SK-N-SH (cell line): ENCODE results near the gene CTXND1. TPM values are rescaled to one million over a fixed set of nuclear protein-coding genes. Genes with fewer than 3 reads are reported as not detected.

Experiments
- CTCF ChIA-PET: fragments of 300-600, 350-600 bp; formaldehyde crosslinking; extraction: SDS; loops from one replicate; lab custom pipeline; 2021; lab: Yijun Ruan, JAX
- POLR2A ChIA-PET: fragments of 350-600 bp; sonication (Branson Sonifier 250); formaldehyde crosslinking; extraction: SDS; loops from one replicate; lab custom pipeline; 2020; ENCODE audit warnings: antibody characterized with exemption, inconsistent platforms; lab: Yijun Ruan, JAX
- DNase-seq: peaks from one replicate; pipeline ENCODE4 v3.0.0; 2012
- H2AFZ ChIP-seq: fragments of 200-600 bp; sonication (generic); 2 replicates; pipeline ENCODE4 v1.8.1; 2016; ENCODE audit warnings: antibody characterized with exemption, mild to moderate bottlenecking, low read depth
- H3F3A ChIP-seq: fragments of 200-600 bp; sonication (generic); replicated peaks from 2 replicates; pipeline ENCODE3; 2016; ENCODE audit warnings: antibody characterized with exemption, mild to moderate bottlenecking; ENCODE audit not compliant: insufficient read depth
- H3K27ac ChIP-seq, 2 experiments: fragments of 200-500 bp in 1 of 2; fragments of 200-600 bp in 1 of 2; sonication (Bioruptor generic) in 1 of 2; sonication (generic), shearing (Covaris generic) in 1 of 2; 2 replicates each; pipeline versions ENCODE4 v1.5.1 to v1.6.1; 2014 to 2016; ENCODE audit warnings: low read depth in 2 of 2, inconsistent platforms in 1 of 2, low read length in 1 of 2, mild to moderate bottlenecking in 1 of 2, mixed read lengths in 1 of 2
- H3K27me3 ChIP-seq: fragments of 200-600 bp; sonication (generic), shearing (Covaris generic); 2 replicates; pipeline ENCODE4 v1.6.1; 2016; ENCODE audit warnings: mixed run types; ENCODE audit not compliant: insufficient read depth
- H3K36me3 ChIP-seq, 2 experiments: fragments of 200-500 bp in 1 of 2; fragments of 200-600 bp in 1 of 2; sonication (Bioruptor generic) in 1 of 2; sonication (generic) in 1 of 2; replicated peaks in 1 of 2; 2 replicates each; pipeline versions ENCODE3 to v1.5.1; 2014 to 2016; ENCODE audit warnings: low read length in 1 of 2, mild to moderate bottlenecking in 1 of 2; ENCODE audit not compliant: insufficient read depth in 2 of 2, control insufficient read depth in 1 of 2
- H3K4me1 ChIP-seq, 2 experiments: fragments of 200-500 bp in 1 of 2; fragments of 200-600 bp in 1 of 2; sonication (Bioruptor generic) in 1 of 2; sonication (generic), shearing (Covaris generic) in 1 of 2; 2 replicates each; pipeline versions ENCODE4 v1.5.1 to v1.6.1; 2014 to 2016; ENCODE audit warnings: low read depth in 1 of 2, low read length in 1 of 2, mixed run types in 1 of 2; ENCODE audit not compliant: insufficient read depth in 2 of 2, control insufficient read depth in 1 of 2
- H3K4me2 ChIP-seq: fragments of 200-600 bp; sonication (generic), shearing (Covaris generic); 2 replicates; pipeline ENCODE4 v1.6.1; 2017; ENCODE audit warnings: mixed run types
- H3K4me3 ChIP-seq, 2 experiments: fragments of 200-500 bp in 1 of 2; fragments of 200-600 bp in 1 of 2; sonication (Bioruptor generic) in 1 of 2; sonication (generic), shearing (Covaris generic) in 1 of 2; 2 replicates each; pipeline versions ENCODE4 v1.5.1 to v1.8.1; 2014 to 2016; ENCODE audit warnings: low read depth in 2 of 2, inconsistent platforms in 1 of 2, low read length in 1 of 2, mild to moderate bottlenecking in 1 of 2, mixed read lengths in 1 of 2, moderate library complexity in 1 of 2
- H3K79me2 ChIP-seq: fragments of 200-600 bp; sonication (generic); 2 replicates; pipeline ENCODE4 v1.8.1; 2017; ENCODE audit warnings: mild to moderate bottlenecking; ENCODE audit not compliant: insufficient read depth
- H3K9ac ChIP-seq: fragments of 200-600 bp; sonication (generic); 2 replicates; pipeline ENCODE4 v1.6.1; 2017; ENCODE audit warnings: mixed run types
- H3K9me2 ChIP-seq: fragments of 200-600 bp; sonication (generic); 2 replicates; pipeline ENCODE4 v1.6.1; 2017; ENCODE audit warnings: mixed run types
- H3K9me3 ChIP-seq: fragments of 200-600 bp; sonication (generic); 2 replicates; pipeline ENCODE4 v1.6.1; 2017; ENCODE audit warnings: mixed run types, mild to moderate bottlenecking, moderate library complexity
- H4K20me1 ChIP-seq: fragments of 200-600 bp; sonication (generic); 2 replicates; pipeline ENCODE4 v1.6.1; 2017; ENCODE audit warnings: mild to moderate bottlenecking, mixed run types; ENCODE audit not compliant: insufficient read depth
- CTCF ChIP-seq: fragments of 200-600 bp; sonication (generic); IDR thresholded peaks from 2 replicates; pipeline ENCODE4 v1.6.1; 2017; ENCODE audit warnings: antibody characterized with exemption, mild to moderate bottlenecking, moderate library complexity
- FOSL2 ChIP-seq: IDR thresholded peaks from 2 replicates; pipeline ENCODE4 v1.4.0; 2012; ENCODE audit warnings: low read depth, mild to moderate bottlenecking, moderate library complexity, borderline replicate concordance
- GATA2 ChIP-seq: sonication (generic); formaldehyde crosslinking; IDR thresholded peaks from 2 replicates; pipeline ENCODE4 v1.5.0; 2020; ENCODE audit warnings: mild to moderate bottlenecking, missing genetic modification reagents
- IRF3 ChIP-seq: fragments of 150-350 bp; IDR thresholded peaks from 2 replicates; pipeline ENCODE4 v1.6.1; 2016; ENCODE audit warnings: mild to moderate bottlenecking, low read depth, low read length
- JUND ChIP-seq: IDR thresholded peaks from 2 replicates; pipeline ENCODE4 v1.4.0; 2012
- MAX ChIP-seq: IDR thresholded peaks from 2 replicates; pipeline ENCODE4 v1.4.0; 2012; ENCODE audit warnings: low read depth
- NFIC ChIP-seq: IDR thresholded peaks from 2 replicates; pipeline ENCODE4 v1.4.0; 2012; ENCODE audit warnings: borderline replicate concordance
- NRF1 ChIP-seq: IDR thresholded peaks from 2 replicates; pipeline ENCODE4 v1.6.1; 2012; ENCODE audit warnings: low read depth, mild to moderate bottlenecking, low read length
- PBX3 ChIP-seq: IDR thresholded peaks from 2 replicates; pipeline ENCODE4; 2012
- POLR2AphosphoS5 ChIP-seq: IDR thresholded peaks from 2 replicates; pipeline ENCODE4 v1.6.1; 2012; ENCODE audit warnings: low read depth, low read length
- RFX5 ChIP-seq: IDR thresholded peaks from 2 replicates; pipeline ENCODE4 v1.6.1; 2012; ENCODE audit warnings: mild to moderate bottlenecking, improper control_type of control experiment, low read length
- TCF12 ChIP-seq: IDR thresholded peaks from 2 replicates; pipeline ENCODE4 v1.4.0; 2012
- USF1 ChIP-seq: IDR thresholded peaks from 2 replicates; pipeline ENCODE4 v1.4.0; 2012; ENCODE audit warnings: low read depth, borderline replicate concordance
- WGBS: methylation state at CpG from one replicate; pipeline ENCODE4 v1.1.6; 2017; ENCODE audit warnings: low lambda C conversion rate; 5-methylcytosine and 5-hydroxymethylcytosine counted together
- polyA plus RNA-seq, 3 experiments: library from polyadenylated mRNA; depleted of rRNA; stranded (reverse); fragments of >200 nt; gene quantifications; 2 replicates each; pipeline ENCODE4 v1.2.3, GENCODE V29; 2012

CTXND1 gene
- polyA plus RNA-seq, 1 of the 3 experiments (the other 2 are of a cell fraction), result not detected

- TF ChIP-seq GATA2 (no peak), NRF1 (no peak), USF1 (no peak), IRF3 (no peak)
- CTCF ChIA-PET, result interaction anchor here (1.4 to 2.7 kb wide), 2 partner anchors 11 to 836 kb away, joined by 4 to 11 read pairs; no protein-coding TSS in a partner anchor
- Histone ChIP-seq H3K27ac (no peak overlapping the region), H3K4me3 (no peak overlapping the region), H3K9me3 (no peaks in the 10 kb centered on the region), H3K4me1 (peaks cover 0 to 20% of the 10 kb centered on the region in 2 experiments; a peak in 2 of 4 replicates), H3K27me3 (no peaks in the 10 kb centered on the region), H2AFZ (no peak overlapping the region), H3K4me2 (no peak overlapping the region), H3K79me2 (no peaks in the 10 kb centered on the region), H3K36me3 (peaks cover 5 to 14% of the 10 kb centered on the region in 2 experiments), H3K9ac (no peak overlapping the region), H3F3A (peaks cover 26% of the 10 kb centered on the region), H4K20me1 (no peaks in the 10 kb centered on the region), H3K9me2 (no peaks in the 10 kb centered on the region)
- POLR2A ChIA-PET, result no interaction called here
- DNase-seq, result no peak
- 82% methylated on average over 6 of the region's 9 CpGs for WGBS
These were observed 76.6 kb downstream of the CTXND1 start for GRCh38 chr15:80175436-80175835.

- DNase-seq, result no peak
- Histone ChIP-seq H4K20me1 (no peaks in the 10 kb centered on the region), H3K4me1 (peaks cover 0 to 14% of the 10 kb centered on the region in 2 experiments; a peak in 2 of 4 replicates), H2AFZ (no peak overlapping the region), H3K79me2 (no peaks in the 10 kb centered on the region), H3F3A (peaks cover 26% of the 10 kb centered on the region), H3K9me3 (no peaks in the 10 kb centered on the region), H3K9me2 (no peaks in the 10 kb centered on the region), H3K4me2 (peak overlapping the region; percentile 47), H3K27ac (peak overlapping the region in 1 of 2 experiments; percentile 74; a peak in 2 of 4 replicates), H3K27me3 (no peaks in the 10 kb centered on the region), H3K4me3 (no peak overlapping the region), H3K9ac (peak overlapping the region; percentile 25; the same call in 1 of the 2 replicates), H3K36me3 (peaks cover 0 to 14% of the 10 kb centered on the region in 2 experiments)
- ChIA-PET POLR2A (no interaction called here), CTCF (interaction anchor here (0.6 to 2.7 kb wide), 25 partner anchors 8 to 833 kb away, joined by 3 to 18 read pairs (median 3); partner anchors contain the start of gene FAH)
- WGBS, result 55% methylated on average over 11 of the region's 11 CpGs
- TF ChIP-seq FOSL2 (peak; percentile 78), CTCF (no peak), RFX5 (no peak), JUND (peak; percentile 71), POLR2AphosphoS5 (peak; percentile 16; the same call in 1 of the 2 replicates), PBX3 (no peak), TCF12 (peak; percentile 65), NFIC (peak; percentile 78), MAX (peak; percentile 76)
These were observed 77.8 kb downstream of the CTXND1 start for GRCh38 chr15:80174017-80174746.
